GM19351 (cell line): Measurements from ENCODE around the gene TAS1R3.

Experiments
- ATAC-seq: cut with Tn5 transposase; IDR thresholded peaks from one replicate; pipeline ENCODE4 v1.9.1; 2021; ENCODE audit warnings: mild to moderate bottlenecking, moderate library complexity; ENCODE audit not compliant: unreplicated experiment

TAS1R3 gene

GRCh38 chr1:1294250-1294890 is 36.7 kb upstream of the TAS1R3 start:
- no peak for ATAC-seq

GRCh38 chr1:1295154-1295923 is 35.7 kb upstream of the TAS1R3 start:
- ATAC-seq = no peak

DNA sequence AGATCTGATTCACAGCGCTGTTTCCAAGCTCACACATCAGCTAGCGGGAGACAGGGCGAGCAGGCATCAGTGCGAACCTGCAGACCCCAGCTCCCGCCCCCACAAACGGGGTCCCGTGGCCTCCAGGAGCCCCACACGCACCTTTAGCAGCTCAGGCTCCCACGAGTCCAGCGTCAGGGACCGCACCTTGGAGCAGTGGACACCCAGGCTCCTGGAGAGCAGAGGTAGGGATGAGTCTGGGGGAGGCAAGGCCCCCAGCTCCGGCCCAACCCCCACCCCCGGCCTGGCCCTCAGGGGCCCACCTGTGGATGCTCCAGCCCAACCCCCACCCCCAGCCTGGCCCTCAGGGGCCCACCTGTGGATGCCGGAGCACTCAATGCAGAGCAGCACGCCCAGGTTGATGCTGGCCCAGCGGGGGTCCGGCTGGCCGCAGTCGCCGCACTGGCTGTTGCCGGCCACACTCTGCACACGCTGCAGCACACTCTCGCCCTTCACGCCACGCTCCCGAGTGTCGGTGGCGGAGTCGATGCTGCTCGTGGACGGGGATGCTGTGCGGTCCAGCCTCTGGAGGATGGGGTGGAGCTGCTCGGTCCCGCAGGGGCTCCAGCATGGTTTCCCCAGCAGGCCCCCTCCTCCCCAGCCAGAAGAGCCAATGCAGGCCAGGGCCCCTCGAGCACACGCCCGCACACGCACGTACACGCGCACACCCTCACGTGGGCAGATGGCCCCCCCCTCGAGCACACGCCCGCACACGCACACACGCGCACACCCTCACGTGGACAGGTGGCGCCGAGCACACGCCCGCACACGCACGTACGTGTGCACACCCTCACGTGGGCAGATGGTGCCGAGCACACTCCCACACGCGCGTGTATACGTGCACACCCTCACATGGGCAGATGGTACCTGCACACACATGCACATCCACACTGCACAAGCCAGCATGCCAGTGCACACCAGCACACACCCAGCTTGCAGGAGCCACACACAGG is 34.7 kb upstream of the TAS1R3 start:
- no peak for ATAC-seq

DNA sequence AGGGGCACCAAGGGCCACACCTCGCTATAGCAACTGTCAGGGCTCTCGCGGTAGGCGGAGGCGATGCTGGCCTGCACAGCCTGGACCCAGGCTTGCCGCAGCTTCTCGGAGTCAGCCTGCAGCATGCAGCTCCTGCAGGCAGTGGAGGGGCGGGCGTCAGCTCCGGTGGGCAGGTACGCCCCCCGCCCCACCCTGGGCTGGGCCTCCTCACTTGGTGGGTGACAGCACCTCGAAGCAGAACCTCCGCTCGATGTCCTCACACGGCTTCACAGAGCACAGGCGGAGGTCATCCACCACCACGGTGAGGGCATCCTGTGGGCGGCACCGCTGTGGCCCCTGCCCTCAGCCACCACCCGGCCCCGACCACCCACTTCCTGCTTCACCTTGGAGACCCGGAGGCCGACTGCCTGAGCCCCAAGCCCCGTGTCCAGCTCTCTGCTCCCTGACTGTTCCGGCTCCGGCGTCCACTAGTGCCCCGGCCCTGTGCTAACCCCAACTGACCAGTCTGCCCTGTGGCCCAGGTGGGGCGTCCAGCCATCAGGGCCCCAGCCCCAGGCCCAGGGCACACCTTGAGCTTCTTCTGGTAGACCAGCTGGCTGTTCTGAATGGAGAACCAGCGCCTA is 33.2 kb upstream of the TAS1R3 start:
- no peak for ATAC-seq

DNA sequence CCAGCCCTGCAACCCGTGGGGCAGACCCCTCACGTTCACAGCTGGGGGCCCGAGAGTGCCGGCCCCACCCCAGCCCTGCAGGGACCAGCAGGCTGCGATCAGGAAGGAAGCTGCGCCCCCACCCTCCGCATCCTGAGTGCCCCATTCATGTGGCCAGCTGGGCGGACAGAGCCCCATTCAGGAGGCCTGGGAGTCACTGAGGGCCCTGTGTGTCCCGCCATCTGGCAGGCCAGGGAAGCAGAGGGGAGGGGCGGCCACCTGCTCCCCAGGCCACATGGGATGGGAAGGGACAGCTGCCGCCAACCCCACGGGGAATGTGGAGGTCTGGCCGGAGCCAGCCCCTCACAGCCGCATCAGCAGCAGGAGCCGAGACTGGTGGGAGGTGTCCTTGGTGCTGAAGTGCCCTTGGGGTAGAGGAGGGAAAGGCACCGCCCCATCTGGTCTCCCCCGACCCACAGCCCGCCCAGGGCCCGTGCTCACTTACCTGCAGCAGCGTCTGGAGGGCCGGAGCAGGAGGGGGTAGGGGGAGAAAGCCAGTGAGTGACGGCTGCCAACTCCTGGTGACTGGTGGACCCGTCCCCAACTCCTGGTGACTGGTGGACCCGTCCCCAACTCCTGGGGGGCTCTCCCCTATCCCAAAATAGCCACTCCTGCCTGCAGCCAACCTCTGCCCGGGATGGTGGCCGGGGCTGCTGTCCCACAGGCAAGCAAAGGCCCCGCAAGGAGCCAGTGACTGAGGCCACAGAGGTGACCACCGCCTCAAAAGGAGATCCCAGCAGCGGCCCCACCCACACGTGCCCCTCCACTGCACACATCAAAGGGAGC is 32.0 kb upstream of the TAS1R3 start:
- ATAC-seq = no peak

DNA sequence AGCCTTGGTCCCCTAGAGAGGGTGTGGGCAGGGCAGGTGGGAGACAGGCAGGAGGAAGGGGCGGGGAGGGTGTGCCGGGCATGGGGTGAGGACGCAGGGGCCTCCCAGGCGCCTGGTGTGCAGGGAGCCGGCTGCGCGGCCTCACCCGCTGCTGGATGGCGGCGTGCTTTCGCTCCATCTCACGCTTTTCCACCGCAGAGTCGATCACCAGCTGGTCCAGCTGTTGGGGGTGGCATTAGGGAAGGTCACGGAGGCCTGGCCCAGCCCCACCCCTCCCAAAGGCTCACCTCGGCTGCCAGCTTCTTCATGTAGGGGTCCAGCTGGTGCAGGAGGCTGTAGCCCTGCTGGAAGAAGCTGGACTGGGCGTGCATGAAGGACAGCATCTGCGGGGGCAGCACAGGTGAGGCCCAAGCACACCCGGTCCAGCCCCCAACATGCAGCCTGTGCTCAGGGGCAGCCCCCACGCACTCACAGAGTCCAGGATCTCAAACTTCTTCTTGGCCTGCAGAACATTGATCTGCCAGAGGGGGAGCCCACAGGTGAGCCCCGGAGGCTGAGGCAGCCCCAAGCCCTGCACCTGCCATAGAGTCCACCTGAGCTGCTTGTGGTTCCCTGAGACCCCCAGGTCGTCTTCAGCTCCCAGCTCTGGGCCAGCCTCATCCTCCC is 31.3 kb upstream of the TAS1R3 start:
- ATAC-seq = peak; percentile 62

GRCh38 chr1:1300352-1300739 is 30.7 kb upstream of the TAS1R3 start:
- no peak for ATAC-seq

- no peak for ATAC-seq
Observed at GRCh38 chr1:1302006-1302430, 29.1 kb upstream of the TAS1R3 start.

- ATAC-seq = no peak
Observed at GRCh38 chr1:1302951-1303509, 28.1 kb upstream of the TAS1R3 start.

DNA sequence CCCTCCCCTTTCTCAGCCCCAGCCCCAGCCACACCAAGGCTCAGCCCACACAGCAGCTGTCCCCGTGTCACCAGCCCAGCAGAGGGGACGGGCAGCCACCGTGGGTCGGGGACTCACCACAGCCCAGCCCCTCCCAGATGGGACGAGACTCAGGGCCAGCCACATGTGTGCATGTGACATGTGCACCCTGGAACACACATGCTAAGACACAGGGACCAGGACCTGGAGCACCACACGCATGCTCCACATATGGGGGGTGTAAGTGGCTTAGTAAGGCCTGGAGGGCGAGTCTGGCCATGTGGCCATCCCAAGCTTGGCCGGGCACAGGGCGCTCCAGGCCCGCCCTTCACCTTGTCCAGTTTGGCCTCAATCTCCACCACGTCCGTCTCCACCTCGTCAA is 27.3 kb upstream of the TAS1R3 start:
- no peak for ATAC-seq

DNA sequence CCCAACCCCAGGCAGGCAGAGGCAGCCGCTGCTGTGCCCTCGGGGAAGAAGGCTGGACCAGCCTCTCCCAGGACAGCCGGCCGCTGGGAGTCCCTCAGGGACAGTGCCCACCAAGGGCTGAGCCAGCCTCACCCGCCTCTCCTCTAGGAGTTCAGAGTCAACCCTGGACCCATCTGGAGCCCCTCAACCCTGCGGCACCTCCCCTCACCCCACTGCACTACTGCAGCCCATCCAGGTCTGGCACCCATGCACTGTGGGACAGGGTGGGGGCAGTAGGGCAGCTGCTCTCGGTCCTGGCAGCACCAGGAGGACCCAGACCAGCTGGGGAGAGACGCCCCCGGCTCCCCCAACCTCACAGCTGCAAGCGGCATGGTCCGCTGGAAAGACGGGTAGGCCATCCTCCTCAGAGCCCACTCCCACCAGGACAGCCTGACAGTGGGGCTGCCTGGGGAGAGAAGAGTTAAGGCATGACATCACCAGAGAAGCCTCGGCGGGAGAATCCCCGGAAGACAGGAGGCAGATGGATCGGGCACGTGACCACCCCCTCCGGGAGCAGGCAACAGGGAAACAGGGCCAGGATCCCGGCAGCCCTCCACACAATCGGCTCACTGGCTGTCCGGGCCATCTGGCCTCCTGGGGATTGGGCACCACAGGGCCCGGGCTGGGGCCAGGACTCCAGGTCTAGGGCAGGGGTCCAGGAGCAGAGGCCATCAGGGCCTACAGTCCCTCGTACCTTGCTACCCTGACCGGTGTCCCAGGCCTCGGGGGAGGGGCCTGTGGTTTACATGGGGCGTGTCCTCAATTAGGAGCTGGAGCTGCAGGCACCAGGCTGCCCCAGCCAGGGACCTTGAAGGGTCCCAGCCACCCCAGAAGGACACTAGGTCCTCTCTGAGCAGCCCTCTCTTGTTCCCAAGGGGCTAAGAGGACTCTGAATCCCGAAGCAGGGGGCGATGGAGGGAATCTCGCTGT is 26.5 kb upstream of the TAS1R3 start:
- no peak for ATAC-seq

DNA sequence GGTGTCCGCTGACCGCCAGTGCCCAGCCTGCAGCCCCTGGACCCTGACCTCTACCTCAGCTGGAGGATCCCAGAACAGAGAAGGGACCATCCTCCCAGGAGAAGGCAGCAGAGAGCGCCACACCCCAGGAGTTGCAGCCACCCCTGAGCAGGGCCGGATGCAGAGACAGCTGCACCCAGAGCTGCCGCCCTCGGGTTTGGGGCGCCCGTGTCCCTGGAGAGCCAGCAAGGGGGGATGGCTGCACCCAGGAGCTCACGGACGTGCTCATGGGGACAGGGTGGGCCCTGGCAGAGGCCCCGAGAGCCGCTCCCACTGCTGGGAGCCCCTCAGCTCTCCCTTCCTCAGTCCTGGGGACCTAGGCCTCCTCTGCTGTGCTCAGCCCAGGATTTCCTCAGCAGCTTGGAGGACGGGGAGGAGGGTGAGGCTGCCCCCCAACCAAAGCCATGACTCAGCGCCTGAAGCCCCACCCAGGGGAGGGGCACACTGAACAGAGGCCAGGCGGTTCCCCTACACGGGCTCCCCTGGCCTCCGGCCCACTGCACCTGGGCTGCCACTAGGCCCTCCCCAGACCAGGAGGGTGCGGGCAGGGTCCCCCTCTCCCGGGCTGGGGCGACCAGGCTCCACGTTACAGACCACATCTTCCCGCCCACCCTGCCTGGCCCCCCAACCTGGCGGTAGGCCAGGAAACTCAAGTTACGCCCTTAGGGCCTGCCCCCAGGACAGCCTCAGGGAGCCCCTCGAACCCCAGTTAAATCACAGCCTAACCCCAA is 25.6 kb upstream of the TAS1R3 start:
- no peak for ATAC-seq

DNA sequence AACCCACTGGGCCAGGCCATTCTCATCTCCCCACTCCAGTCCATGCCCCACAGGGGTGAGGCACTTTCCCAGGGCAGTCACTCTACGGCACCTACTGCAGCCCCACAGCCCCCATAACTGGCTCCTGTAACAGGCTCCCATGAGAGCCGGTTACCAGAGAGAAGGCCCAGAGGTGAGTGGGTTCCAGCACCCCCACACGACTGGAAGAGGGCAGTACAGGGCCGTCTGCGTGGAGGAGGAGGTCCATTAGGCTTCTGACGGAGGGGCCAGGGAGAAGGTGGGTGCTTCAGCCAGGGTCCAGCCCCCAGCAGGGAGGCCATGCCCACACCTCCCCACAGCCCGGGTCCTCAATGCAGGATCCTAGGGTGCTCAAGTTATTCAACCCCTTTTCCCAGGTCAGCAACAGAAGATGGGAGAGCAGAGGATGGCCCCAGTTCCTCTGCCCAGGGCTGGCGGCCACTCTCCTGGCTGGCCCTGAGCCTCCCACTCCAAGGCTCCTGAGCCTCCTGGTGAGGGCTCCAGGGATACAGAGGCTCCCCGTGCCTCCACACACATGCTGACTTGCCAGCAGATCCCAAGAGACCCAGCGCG is 24.9 kb upstream of the TAS1R3 start:
- ATAC-seq = no peak

DNA sequence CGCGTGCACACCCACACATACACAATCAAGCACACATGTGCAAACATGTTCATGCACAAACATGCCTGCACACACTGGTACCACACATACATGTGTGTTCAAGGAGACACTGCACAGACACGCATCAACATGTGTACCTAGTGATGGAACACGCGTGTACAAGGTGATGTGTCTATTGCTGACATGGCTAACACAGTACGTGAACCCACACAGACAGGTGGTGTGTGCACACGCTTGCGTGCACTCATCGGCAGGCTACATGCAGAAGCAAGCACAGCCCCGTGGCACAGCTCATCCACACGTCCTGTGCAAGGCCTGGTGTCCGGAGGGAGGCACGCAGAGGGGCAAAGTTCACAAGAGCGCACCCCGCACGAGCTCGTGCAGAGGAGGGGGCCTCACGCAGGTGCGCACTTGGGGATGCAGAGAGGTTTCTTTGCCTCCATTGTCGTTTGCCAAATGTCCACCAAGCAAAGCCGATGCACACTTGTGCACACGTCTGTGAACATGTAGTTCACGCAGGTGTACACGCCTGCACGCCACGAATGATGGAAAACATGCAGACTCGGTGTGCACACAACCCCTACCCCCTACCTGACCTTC is 24.3 kb upstream of the TAS1R3 start:
- no peak for ATAC-seq

DNA sequence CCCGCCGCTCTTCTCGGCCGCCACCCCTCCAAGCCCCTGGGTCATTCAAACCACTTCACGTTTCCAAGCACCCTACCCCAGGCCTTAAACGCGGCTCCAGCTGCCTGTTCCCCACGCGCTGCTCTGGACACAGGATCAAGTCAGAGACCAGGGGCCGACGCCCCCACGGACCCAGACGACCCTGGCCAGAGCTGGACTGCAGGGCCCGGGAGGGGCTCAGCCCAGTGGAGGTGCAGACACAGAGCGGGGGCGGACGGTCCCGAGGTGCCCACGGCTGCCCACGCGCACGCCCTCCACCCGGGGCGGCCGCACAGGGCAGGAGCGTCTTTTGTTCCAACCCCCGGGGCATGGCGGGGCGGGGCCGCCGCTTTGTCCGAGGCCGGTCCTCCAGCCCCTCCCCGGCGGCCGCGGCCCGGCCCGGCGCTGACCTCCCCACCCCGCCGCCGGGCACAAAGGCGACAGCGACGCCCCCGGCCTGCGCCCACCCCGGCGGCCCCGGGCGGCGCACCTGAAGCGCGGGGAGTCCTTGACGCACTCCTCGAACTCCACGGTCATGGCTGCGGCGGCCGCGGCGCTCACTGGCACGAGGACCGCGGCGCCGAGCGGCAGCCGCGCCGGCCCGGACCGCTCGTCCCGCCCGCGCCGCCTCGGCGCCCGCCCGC is 23.7 kb upstream of the TAS1R3 start:
- no peak for ATAC-seq
